Tibial nerve (tissue), 4 donors: ENCODE data around the gene ILKAP.

Source experiments
- CTCF ChIP-seq, 5 experiments: fragments of 200-600 bp in 3 of 5; fragments of 450-650 bp in 2 of 5; sonication (generic) in 3 of 5; IDR thresholded peaks; one replicate each; pipeline ENCODE4 v1.5.1; 2016 to 2019; ENCODE audit warnings: antibody characterized with exemption in 5 of 5, mild to moderate bottlenecking in 3 of 5, moderate library complexity in 2 of 5
- EP300 ChIP-seq, 2 donors: sonication (generic); formaldehyde crosslinking; IDR thresholded peaks; one replicate each; pipeline ENCODE4 v1.6.1; 2017; ENCODE audit warnings: antibody characterized with exemption in 2 of 2, mild to moderate bottlenecking in 1 of 2
- POLR2A ChIP-seq, 2 donors: fragments of 450-650 bp; IDR thresholded peaks; one replicate each; pipeline ENCODE4 v1.6.1; 2017; ENCODE audit warnings: antibody characterized with exemption in 2 of 2, mild to moderate bottlenecking in 2 of 2, moderate library complexity in 2 of 2

GRCh38 chr2:238133499-238134392, 69.7 kb downstream of the ILKAP start:
- TF ChIP-seq EP300 (IDR thresholded peaks at IDR 0.05): no peak
- no peak for TF ChIP-seq CTCF (IDR thresholded peaks at IDR 0.05)
- no peak for TF ChIP-seq POLR2A (IDR thresholded peaks at IDR 0.05)
